GM12878 (cell line): ENCODE measurements around the gene LBR. TPM values are rescaled to one million over a fixed set of nuclear protein-coding genes. Genes with fewer than 3 reads are reported as not detected.

ENCODE experiments used
- ATAC-seq: fragments of 200-7000 bp; cut with Tn5 transposase; 3 replicates; pipeline ENCODE4 v1.9.1; 2020; ENCODE audit warnings: mild to moderate bottlenecking, moderate library complexity
- BruUV-seq: library from RNA; stranded (reverse); fragments of 400-500 nt; replicated peaks from 2 replicates; lab custom pipeline; 2021; lab: Mats Ljungman, UMichigan
- CTCF ChIA-PET: fragments of 300-600 bp; sonication (Branson Sonifier 250); formaldehyde crosslinking; extraction: SDS; loops from one replicate; lab custom pipeline; 2021; ENCODE audit warnings: inconsistent platforms; lab: Yijun Ruan, JAX
- POLR2A ChIA-PET: fragments of 350-600 bp; formaldehyde crosslinking; extraction: SDS; loops from one replicate; lab custom pipeline; 2021; ENCODE audit warnings: inconsistent platforms; lab: Charles Lee
- RAD21 ChIA-PET: fragments of 300-600 bp; sonication (Branson Sonifier 250); formaldehyde crosslinking; loops from one replicate; lab custom pipeline; 2023; ENCODE audit warnings: antibody characterized with exemption; ENCODE audit not compliant: unreplicated experiment; lab: Charles Lee
- SMC1A ChIA-PET: fragments of 300-600 bp; sonication (Branson Sonifier 250); formaldehyde crosslinking; loops from one replicate; lab custom pipeline; 2023; ENCODE audit not compliant: unreplicated experiment, uncharacterized antibody; lab: Charles Lee
- DNase-seq: peaks from one replicate; pipeline ENCODE4 v3.0.0-alpha.2; 2011; ENCODE audit warnings: low read depth, low spot score
- FAIRE-seq: peaks from 3 replicates; lab custom pipeline; 2011; peaks lifted over from hg19 to GRCh38; lab: Jason Lieb, UNC
- H2AFZ ChIP-seq: 2 replicates; pipeline ENCODE4 v1.6.0; 2011; ENCODE audit warnings: low read depth, low read length, control low read depth; ENCODE audit not compliant: control insufficient read depth
- H3K27ac ChIP-seq: 2 replicates; pipeline ENCODE4 v1.5.1; 2011; ENCODE audit warnings: control low read depth; ENCODE audit not compliant: control insufficient read depth, insufficient read depth
- H3K27me3 ChIP-seq, 2 experiments: replicated peaks in 1 of 2; 2 replicates each; pipeline versions ENCODE4 v1.6.0 to v1.6.1; 2011; ENCODE audit warnings: low read length in 1 of 2; ENCODE audit not compliant: control insufficient read depth in 2 of 2, insufficient read depth in 2 of 2
- H3K36me3 ChIP-seq, 2 experiments: 2 replicates each; pipeline ENCODE4 v1.5.1; 2011; ENCODE audit warnings: low read length in 1 of 2; ENCODE audit not compliant: control insufficient read depth in 2 of 2, insufficient read depth in 2 of 2
- H3K4me1 ChIP-seq: 2 replicates; pipeline ENCODE4 v1.6.1; 2011; ENCODE audit warnings: mild to moderate bottlenecking, low read length, moderate library complexity, mixed read lengths; ENCODE audit not compliant: control insufficient read depth, insufficient read depth
- H3K4me2 ChIP-seq: 2 replicates; pipeline ENCODE4 v1.6.0; 2011; ENCODE audit warnings: control low read depth; ENCODE audit not compliant: control insufficient read depth, insufficient read depth
- H3K4me3 ChIP-seq: fragments of 200-600 bp; sonication (generic); 2 replicates; pipeline ENCODE4 v1.5.1; 2016
- H3K79me2 ChIP-seq: 2 replicates; pipeline ENCODE4 v1.6.0; 2011; ENCODE audit warnings: low read length; ENCODE audit not compliant: control insufficient read depth, insufficient read depth
- H3K9ac ChIP-seq: 2 replicates; pipeline ENCODE4 v1.8.0; 2011; ENCODE audit warnings: low read length, control low read depth, mixed read lengths; ENCODE audit not compliant: control insufficient read depth, insufficient read depth
- H3K9me3 ChIP-seq: replicated peaks from 3 replicates; pipeline ENCODE4 v1.5.1; 2011; ENCODE audit warnings: mild to moderate bottlenecking, low read length; ENCODE audit not compliant: control insufficient read depth, insufficient read depth
- H4K20me1 ChIP-seq: 2 replicates; pipeline ENCODE4 v1.6.0; 2011; ENCODE audit not compliant: control insufficient read depth, insufficient read depth
- CTCF ChIP-seq, 3 experiments: IDR thresholded peaks in 2 of 3; conservative IDR thresholded peaks in 1 of 3; 2 replicates each; pipeline ENCODE4 v1.5.1; 2011; ENCODE audit warnings: low read depth in 3 of 3, low read length in 3 of 3, mild to moderate bottlenecking in 3 of 3, control low read depth in 2 of 3, moderate library complexity in 2 of 3, inconsistent platforms in 1 of 3, mixed read lengths in 1 of 3; ENCODE audit not compliant: control insufficient read depth in 2 of 3, insufficient read depth in 1 of 3; ENCODE audit errors: extremely low read depth in 1 of 3
- IKZF1 ChIP-seq: fragments of 450-650 bp; conservative IDR thresholded peaks from 2 replicates; pipeline ENCODE4 v1.6.1; 2017; ENCODE audit warnings: antibody characterized with exemption, mild to moderate bottlenecking
- MEF2B ChIP-seq: fragments of 450-650 bp; IDR thresholded peaks from 2 replicates; pipeline ENCODE4 v1.6.1; 2018; ENCODE audit warnings: mild to moderate bottlenecking, moderate library complexity; ENCODE audit not compliant: partially characterized antibody, poor library complexity, severe bottlenecking
- REST ChIP-seq: IDR thresholded peaks from 2 replicates; pipeline ENCODE4 v1.6.1; 2012; ENCODE audit warnings: mild to moderate bottlenecking, low read depth, low read length
- WGBS: methylation state at CpG from one replicate; pipeline ENCODE4 v1.1.6; 2016; ENCODE audit warnings: low lambda C conversion rate; ENCODE audit not compliant: insufficient replicate concordance, insufficient coverage; ENCODE audit errors: missing lambda C conversion rate; 5-methylcytosine and 5-hydroxymethylcytosine counted together
- in situ Hi-C: fragments of 300-500 bp; cut with MboI; formaldehyde crosslinking; loops from 9 replicates; pipeline ENCODE4 v1.14.3; 2018; ENCODE audit warnings: mixed read lengths
- intact Hi-C: fragments of 100-400 bp; cut with micrococcal nuclease; formaldehyde crosslinking; loops from one replicate; pipeline ENCODE4 v1.14.2; 2022; ENCODE audit not compliant: unreplicated experiment
- polyA plus RNA-seq, 11 experiments: library from polyadenylated mRNA; depleted of rRNA in 4 of 11; unstranded in 6 of 11; stranded (reverse) in 5 of 11; fragments of >200 nt; fragmentation: Nextera tagmentation in 4 of 11; fragmentation: Illumina TruSeq in 1 of 11; extraction: Ambion mirVana in 4 of 11; extraction: Trizol in 1 of 11; gene quantifications; 1 replicate in 1 of 11; 2 replicates in 10 of 11; pipeline versions ENCODE4 v1.2.1 to v1.2.3, GENCODE V29; 2011 to 2016; ENCODE audit warnings: inconsistent platforms in 2 of 11, missing spikeins in 2 of 11, low read depth in 1 of 11
- total RNA-seq, 4 experiments: library from RNA; depleted of rRNA in 3 of 4; stranded (reverse); fragments of >200 nt in 3 of 4; fragmentation: Illumina TruSeq in 1 of 4; extraction: Trizol in 1 of 4; gene quantifications; 2 replicates each; pipeline versions ENCODE4 v1.2.1 to v1.2.3, GENCODE V29; 2013 to 2021

The LBR gene
- total and polyA plus RNA-seq, 10 of the 15 experiments (the other 5 are each of a cell fraction or from before 2014, with no cell fraction given), result 81.8 to 178 (median 114) TPM

- Histone ChIP-seq H2AFZ (no peak overlapping the region), H3K4me2 (no peak overlapping the region), H3K36me3 (no peaks in the 10 kb centered on the region)
- TF ChIP-seq IKZF1 (no peak), CTCF (IDR thresholded peaks at IDR 0.05 in 2 of 3, conservative IDR thresholded peaks at IDR 0.05 in 1 of 3; ENCODE audit: control insufficient read depth in 2 of 3, extremely low read depth in 1 of 3, insufficient read depth in 1 of 3, low read depth in 3 of 3, low read length in 3 of 3) (peak; percentile 24 to 28 (median 26); a peak in 3 of 6 replicates)
- TF ChIP-seq, all 136 proteins: peak for 1
- no TSS peak for BruUV-seq
- H4K20me1 ChIP-seq, result no peaks in the 10 kb centered on the region
- POLR2A ChIA-PET, result no interaction called here
- WGBS, result 74% methylated on average over 5 of the region's 5 CpGs
- in situ Hi-C loops, result no loop called here
- H3K9ac ChIP-seq, result no peak overlapping the region
- ATAC-seq, result no peak
- intact Hi-C loops, result no loop called here
- RAD21 ChIA-PET, result no interaction called here
- SMC1A ChIA-PET, result interaction anchor here (1.7 kb wide), 1 partner anchor 13 kb away, joined by 5 read pairs; no protein-coding TSS in a partner anchor
- no peak overlapping the region for H3K27ac ChIP-seq
- no peak overlapping the region for H3K4me3 ChIP-seq
- CTCF ChIA-PET, result no interaction called here
- H3K27me3 ChIP-seq, result no peaks in the 10 kb centered on the region
- H3K9me3 ChIP-seq, result no peaks in the 10 kb centered on the region
- peaks cover 21% of the 10 kb centered on the region for H3K4me1 ChIP-seq
- FAIRE-seq, result no peak
- H3K79me2 ChIP-seq, result no peaks in the 10 kb centered on the region
- DNase-seq, result no peak
Observed at GRCh38 chr1:225437710-225438437, 10.0 kb upstream of the LBR start.

- no peaks in the 10 kb centered on the region; the same call in 2 of the 3 replicates for H3K9me3 ChIP-seq
- FAIRE-seq (no peak), DNase-seq (no peak), ATAC-seq (peak; percentile 72)
- no TSS peak for BruUV-seq
- 23% methylated on average over 6 of the region's 6 CpGs for WGBS
- H3K79me2 ChIP-seq, result no peaks in the 10 kb centered on the region
- ChIA-PET SMC1A (no interaction called here), CTCF (interaction anchor here (1.1 kb wide), 1 partner anchor 9 kb away, joined by 3 read pairs; no protein-coding TSS in a partner anchor), RAD21 (no interaction called here), POLR2A (no interaction called here)
- H4K20me1 ChIP-seq, result no peaks in the 10 kb centered on the region
- H3K4me3 ChIP-seq, result no peak overlapping the region
- 0 out of 2 replicates have a peak overlapping the region, but pooled peaks have one; percentile 2 for H3K27ac ChIP-seq
- no peak overlapping the region; the same call in 1 of the 2 replicates for H3K9ac ChIP-seq
- no peaks in the 10 kb centered on the region for H3K36me3 ChIP-seq
- no peaks in the 10 kb centered on the region for H3K27me3 ChIP-seq
- peaks cover 10% of the 10 kb centered on the region for H3K4me1 ChIP-seq
- in situ Hi-C loops, result no loop called here
- TF ChIP-seq REST, result no peak
- peak; percentile 31 for TF ChIP-seq MEF2B
- peak overlapping the region; percentile 25 for H2AFZ ChIP-seq
- intact Hi-C loops, result no loop called here
- H3K4me2 ChIP-seq, result peak overlapping the region; percentile 66
Observed at GRCh38 chr1:225435957-225436392, 8.1 kb upstream of the LBR start.
